GM12878 (cell line): ENCODE results near the gene TRAF2. TPM values are rescaled to one million over a fixed set of nuclear protein-coding genes. Genes with fewer than 3 reads are reported as not detected.
A peak's percentile ranks its signal among the peaks of the same experiment; 100 is the strongest.

Experiments
- ATAC-seq: fragments of 200-7000 bp; cut with Tn5 transposase; 3 replicates; pipeline ENCODE4 v1.9.1; 2020; ENCODE audit warnings: mild to moderate bottlenecking, moderate library complexity
- BruUV-seq: library from RNA; stranded (reverse); fragments of 400-500 nt; replicated peaks from 2 replicates; lab custom pipeline; 2021; lab: Mats Ljungman, UMichigan
- CTCF ChIA-PET: fragments of 300-600 bp; sonication (Branson Sonifier 250); formaldehyde crosslinking; extraction: SDS; loops from one replicate; lab custom pipeline; 2021; ENCODE audit warnings: inconsistent platforms; lab: Yijun Ruan, JAX
- POLR2A ChIA-PET: fragments of 350-600 bp; formaldehyde crosslinking; extraction: SDS; loops from one replicate; lab custom pipeline; 2021; ENCODE audit warnings: inconsistent platforms; lab: Charles Lee
- RAD21 ChIA-PET: fragments of 300-600 bp; sonication (Branson Sonifier 250); formaldehyde crosslinking; loops from one replicate; lab custom pipeline; 2023; ENCODE audit warnings: antibody characterized with exemption; ENCODE audit not compliant: unreplicated experiment; lab: Charles Lee
- SMC1A ChIA-PET: fragments of 300-600 bp; sonication (Branson Sonifier 250); formaldehyde crosslinking; loops from one replicate; lab custom pipeline; 2023; ENCODE audit not compliant: unreplicated experiment, uncharacterized antibody; lab: Charles Lee
- DNase-seq: peaks from one replicate; pipeline ENCODE4 v3.0.0-alpha.2; 2011; ENCODE audit warnings: low read depth, low spot score
- FAIRE-seq: peaks from 3 replicates; lab custom pipeline; 2011; peaks lifted over from hg19 to GRCh38; lab: Jason Lieb, UNC
- H2AFZ ChIP-seq: 2 replicates; pipeline ENCODE4 v1.6.0; 2011; ENCODE audit warnings: low read depth, low read length, control low read depth; ENCODE audit not compliant: control insufficient read depth
- H3K27ac ChIP-seq: 2 replicates; pipeline ENCODE4 v1.5.1; 2011; ENCODE audit warnings: control low read depth; ENCODE audit not compliant: control insufficient read depth, insufficient read depth
- H3K27me3 ChIP-seq, 2 experiments: replicated peaks in 1 of 2; 2 replicates each; pipeline versions ENCODE4 v1.6.0 to v1.6.1; 2011; ENCODE audit warnings: low read length in 1 of 2; ENCODE audit not compliant: control insufficient read depth in 2 of 2, insufficient read depth in 2 of 2
- H3K36me3 ChIP-seq, 2 experiments: 2 replicates each; pipeline ENCODE4 v1.5.1; 2011; ENCODE audit warnings: low read length in 1 of 2; ENCODE audit not compliant: control insufficient read depth in 2 of 2, insufficient read depth in 2 of 2
- H3K4me1 ChIP-seq: 2 replicates; pipeline ENCODE4 v1.6.1; 2011; ENCODE audit warnings: mild to moderate bottlenecking, low read length, moderate library complexity, mixed read lengths; ENCODE audit not compliant: control insufficient read depth, insufficient read depth
- H3K4me2 ChIP-seq: 2 replicates; pipeline ENCODE4 v1.6.0; 2011; ENCODE audit warnings: control low read depth; ENCODE audit not compliant: control insufficient read depth, insufficient read depth
- H3K4me3 ChIP-seq: fragments of 200-600 bp; sonication (generic); 2 replicates; pipeline ENCODE4 v1.5.1; 2016
- H3K79me2 ChIP-seq: 2 replicates; pipeline ENCODE4 v1.6.0; 2011; ENCODE audit warnings: low read length; ENCODE audit not compliant: control insufficient read depth, insufficient read depth
- H3K9ac ChIP-seq: 2 replicates; pipeline ENCODE4 v1.8.0; 2011; ENCODE audit warnings: low read length, control low read depth, mixed read lengths; ENCODE audit not compliant: control insufficient read depth, insufficient read depth
- H3K9me3 ChIP-seq: replicated peaks from 3 replicates; pipeline ENCODE4 v1.5.1; 2011; ENCODE audit warnings: mild to moderate bottlenecking, low read length; ENCODE audit not compliant: control insufficient read depth, insufficient read depth
- H4K20me1 ChIP-seq: 2 replicates; pipeline ENCODE4 v1.6.0; 2011; ENCODE audit not compliant: control insufficient read depth, insufficient read depth
- MLLT1 ChIP-seq: fragments of 450-650 bp; IDR thresholded peaks from 2 replicates; pipeline ENCODE4 v1.6.1; 2016; ENCODE audit warnings: mild to moderate bottlenecking
- POLR2AphosphoS2 ChIP-seq: IDR thresholded peaks from 2 replicates; pipeline ENCODE4 v1.6.1; 2011; ENCODE audit warnings: low read depth, mild to moderate bottlenecking, low read length, improper control_type of control experiment, moderate library complexity
- TBL1XR1 ChIP-seq: IDR thresholded peaks from 2 replicates; pipeline ENCODE4 v1.6.1; 2012; ENCODE audit warnings: low read depth, low read length, improper control_type of control experiment
- TCF3 ChIP-seq: IDR thresholded peaks from 2 replicates; pipeline ENCODE4 v1.6.1; 2012; ENCODE audit warnings: low read depth, mild to moderate bottlenecking, low read length, borderline replicate concordance; ENCODE audit not compliant: insufficient read depth
- ZNF622 ChIP-seq: fragments of 450-650 bp; IDR thresholded peaks from 2 replicates; pipeline ENCODE4 v1.6.1; 2017; ENCODE audit warnings: mild to moderate bottlenecking, inconsistent platforms
- WGBS: methylation state at CpG from one replicate; pipeline ENCODE4 v1.1.6; 2016; ENCODE audit warnings: low lambda C conversion rate; ENCODE audit not compliant: insufficient replicate concordance, insufficient coverage; ENCODE audit errors: missing lambda C conversion rate; 5-methylcytosine and 5-hydroxymethylcytosine counted together
- in situ Hi-C: fragments of 300-500 bp; cut with MboI; formaldehyde crosslinking; loops from 9 replicates; pipeline ENCODE4 v1.14.3; 2018; ENCODE audit warnings: mixed read lengths
- intact Hi-C: fragments of 100-400 bp; cut with micrococcal nuclease; formaldehyde crosslinking; loops from one replicate; pipeline ENCODE4 v1.14.2; 2022; ENCODE audit not compliant: unreplicated experiment
- polyA plus RNA-seq, 11 experiments: library from polyadenylated mRNA; depleted of rRNA in 4 of 11; unstranded in 6 of 11; stranded (reverse) in 5 of 11; fragments of >200 nt; fragmentation: Nextera tagmentation in 4 of 11; fragmentation: Illumina TruSeq in 1 of 11; extraction: Ambion mirVana in 4 of 11; extraction: Trizol in 1 of 11; gene quantifications; 1 replicate in 1 of 11; 2 replicates in 10 of 11; pipeline versions ENCODE4 v1.2.1 to v1.2.3, GENCODE V29; 2011 to 2016; ENCODE audit warnings: inconsistent platforms in 2 of 11, missing spikeins in 2 of 11, low read depth in 1 of 11
- total RNA-seq, 4 experiments: library from RNA; depleted of rRNA in 3 of 4; stranded (reverse); fragments of >200 nt in 3 of 4; fragmentation: Illumina TruSeq in 1 of 4; extraction: Trizol in 1 of 4; gene quantifications; 2 replicates each; pipeline versions ENCODE4 v1.2.1 to v1.2.3, GENCODE V29; 2013 to 2021

Gene TRAF2
- total and polyA plus RNA-seq, 10 of the 15 experiments (the other 5 are each of a cell fraction or from before 2014, with no cell fraction given) = 0.34 to 39.5 (median 18.7) TPM

GRCh38 chr9:136942112-136942880 is 56.0 kb downstream of the TRAF2 start:
- H3K36me3 ChIP-seq = peaks cover 2 to 26% of the 10 kb centered on the region in 2 experiments; a peak in 3 of 4 replicates
- ATAC-seq = no peak
- ChIA-PET RAD21 (no interaction called here), SMC1A (no interaction called here), POLR2A (no interaction called here), CTCF (interaction anchor here (2.5 kb wide), 1 partner anchor 99 kb away, joined by 12 read pairs; the partner anchor contains the start of gene AJM1)
- peaks cover 19% of the 10 kb centered on the region for H3K79me2 ChIP-seq
- no peaks in the 10 kb centered on the region for H3K27me3 ChIP-seq
- no peak overlapping the region for H3K4me2 ChIP-seq
- no peak overlapping the region for H3K9ac ChIP-seq
- BruUV-seq = TSS peak; percentile 51
- intact Hi-C loops (loop anchor here (5.0 to 10.0 kb wide), 2 partner anchors 90 to 147 kb away; partner anchors contain the start of genes CCDC183, MAMDC4 and TMEM141), in situ Hi-C loops (no loop called here)
- H3K27ac ChIP-seq = no peak overlapping the region
- H2AFZ ChIP-seq = no peak overlapping the region
- 0 out of 2 replicates have a peak overlapping the region, but pooled peaks have one; percentile 16 for H3K4me3 ChIP-seq
- peaks cover 4% of the 10 kb centered on the region for H3K4me1 ChIP-seq
- TF ChIP-seq MLLT1 (0 out of 2 replicates have a peak, but pooled peaks have one; percentile 42), ZNF622 (no peak), POLR2AphosphoS2 (no peak), TCF3 (no peak), TBL1XR1 (no peak)
- H3K9me3 ChIP-seq = no peaks in the 10 kb centered on the region
- no peaks in the 10 kb centered on the region for H4K20me1 ChIP-seq
- WGBS = 96% methylated on average over 49 of the region's 60 CpGs
- no peak for DNase-seq
- FAIRE-seq = no peak
